ENCODE measurements around the gene PCBP1.

- TF ChIP-seq CTCF (conservative IDR thresholded peaks at IDR 0.05; ENCODE audit: low read length): no peak
- TF ChIP-seq EZH2phosphoT487 (IDR thresholded peaks at IDR 0.05; ENCODE audit: borderline replicate concordance, low read depth, low read length): no peak
Observed at GRCh38 chr2:70088598-70089219, 1.4 kb downstream of the PCBP1 start.

All from OCI-LY7 (cell line).